Mucosa of stomach (tissue), 1 donor: Measurements from ENCODE around the gene MROH2A.
"Not testable (repeated sequence)": the region's sequence is repeated elsewhere in the genome, so short reads cannot be mapped to it uniquely, and the experiment has no call there.

ENCODE experiments used
- H3K27me3 ChIP-seq: one replicate; pipeline ENCODE4 v1.7.0; 2013; ENCODE audit warnings: mild to moderate bottlenecking, low read length; ENCODE audit not compliant: control insufficient read depth, insufficient read depth
- H3K36me3 ChIP-seq: one replicate; pipeline ENCODE4 v1.7.0; 2013; ENCODE audit warnings: low read length; ENCODE audit not compliant: control insufficient read depth, insufficient read depth
- H3K4me1 ChIP-seq: one replicate; pipeline ENCODE4 v1.7.0; 2013; ENCODE audit warnings: mild to moderate bottlenecking, low read length; ENCODE audit not compliant: control insufficient read depth, insufficient read depth
- H3K4me3 ChIP-seq: one replicate; pipeline ENCODE4 v1.7.0; 2013; ENCODE audit warnings: low read length
- H3K9ac ChIP-seq: one replicate; pipeline ENCODE4 v1.7.0; 2013; ENCODE audit warnings: mild to moderate bottlenecking, low read length, moderate library complexity
- H3K9me3 ChIP-seq: one replicate; pipeline ENCODE4 v1.7.0; 2013; ENCODE audit warnings: mild to moderate bottlenecking, low read length, moderate library complexity; ENCODE audit not compliant: control insufficient read depth
- donor health status: Pancreatic carcinoma.

Gene MROH2A, protein sequence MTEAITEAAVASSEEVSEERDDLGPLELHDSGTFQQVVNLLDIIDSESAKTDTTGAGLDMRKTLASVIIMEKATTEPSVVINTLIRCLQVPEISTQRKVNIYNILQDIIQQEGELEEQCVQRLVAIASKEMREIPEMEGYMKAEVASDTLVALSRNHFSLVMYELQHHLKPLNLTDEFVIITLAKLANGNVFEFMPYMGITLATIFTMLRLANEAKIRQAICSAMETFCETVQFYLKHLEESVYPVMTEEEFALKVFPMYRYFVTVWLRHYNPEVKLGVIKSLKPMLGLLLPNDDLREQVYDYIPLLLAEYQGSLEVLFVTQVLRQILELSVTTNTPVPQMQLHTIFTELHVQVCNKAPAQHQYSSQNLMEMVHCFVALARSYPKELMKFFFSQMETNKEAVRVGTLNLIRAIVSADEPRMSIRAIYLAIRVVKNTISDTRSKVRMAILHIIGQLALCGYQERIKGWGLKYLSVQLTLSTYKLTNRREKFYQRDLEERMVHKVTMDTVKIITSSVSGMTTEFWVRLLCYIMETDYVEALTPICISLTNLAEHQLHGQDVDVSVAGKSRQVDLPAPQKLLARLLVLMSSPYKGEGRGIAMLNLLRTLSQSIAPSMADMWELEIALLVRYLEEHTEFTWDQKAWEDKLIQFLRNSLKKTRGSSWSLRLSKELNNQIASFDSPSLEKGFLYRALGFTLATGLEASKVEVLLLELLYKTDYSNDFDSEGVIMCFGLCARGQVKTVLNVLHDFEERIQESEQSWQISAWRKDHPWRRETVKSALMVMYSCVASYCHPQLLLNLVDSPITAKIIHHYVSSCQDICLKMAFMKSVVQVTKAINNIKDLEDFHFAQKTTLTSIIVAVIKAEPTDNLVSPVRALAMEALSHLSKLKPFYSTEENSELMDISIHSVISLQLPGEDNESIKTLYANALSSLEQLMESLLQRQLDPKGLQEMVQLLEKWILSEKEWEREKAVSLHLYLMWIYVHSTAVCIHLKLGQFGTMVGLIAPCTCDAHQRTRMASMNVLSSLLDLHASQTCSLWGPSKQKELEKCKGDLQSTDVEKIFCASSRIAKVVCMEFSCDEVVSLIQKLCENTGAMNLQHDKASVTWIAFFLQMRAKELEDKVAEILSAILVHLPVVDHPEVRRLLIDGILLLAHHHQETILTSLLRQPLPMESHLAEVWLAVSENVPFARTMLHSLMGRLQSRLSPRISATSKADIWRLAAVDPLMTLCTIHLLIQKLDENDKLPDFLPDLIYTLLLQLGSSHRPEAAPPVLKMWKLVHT (N-terminal part only)

GRCh38 chr2:233778030-233778429 is at the start of gene MROH2A:
TSS of gene MROH2A (plus strand) at chr2:233778330. CDS start at chr2:233779359, 1,029 bp downstream.
- Histone ChIP-seq H3K4me1 (no peaks in the 10 kb centered on the region), H3K9me3 (no peaks in the 10 kb centered on the region), H3K27me3 (no peaks in the 10 kb centered on the region), H3K9ac (no peak within 1 kb of the TSS), H3K36me3 (no peaks in the 10 kb centered on the region), H3K4me3 (no peak within 1 kb of the TSS)

- no peaks in the 10 kb centered on the region for H3K36me3 ChIP-seq
- no peak within 1 kb of the TSS for H3K4me3 ChIP-seq
- no peaks in the 10 kb centered on the region for H3K9me3 ChIP-seq
- H3K4me1 ChIP-seq: peaks cover 13% of the 10 kb centered on the region
- no peaks in the 10 kb centered on the region for H3K27me3 ChIP-seq
- H3K9ac ChIP-seq: no peak within 1 kb of the TSS
Observed at GRCh38 chr2:233728723-233729301, 49.3 kb upstream of the MROH2A start, which contains the start of gene UGT1A3. TSS of gene UGT1A3 (plus strand) at chr2:233729042. CDS start at chr2:233729127, 85 bp downstream.

DNA sequence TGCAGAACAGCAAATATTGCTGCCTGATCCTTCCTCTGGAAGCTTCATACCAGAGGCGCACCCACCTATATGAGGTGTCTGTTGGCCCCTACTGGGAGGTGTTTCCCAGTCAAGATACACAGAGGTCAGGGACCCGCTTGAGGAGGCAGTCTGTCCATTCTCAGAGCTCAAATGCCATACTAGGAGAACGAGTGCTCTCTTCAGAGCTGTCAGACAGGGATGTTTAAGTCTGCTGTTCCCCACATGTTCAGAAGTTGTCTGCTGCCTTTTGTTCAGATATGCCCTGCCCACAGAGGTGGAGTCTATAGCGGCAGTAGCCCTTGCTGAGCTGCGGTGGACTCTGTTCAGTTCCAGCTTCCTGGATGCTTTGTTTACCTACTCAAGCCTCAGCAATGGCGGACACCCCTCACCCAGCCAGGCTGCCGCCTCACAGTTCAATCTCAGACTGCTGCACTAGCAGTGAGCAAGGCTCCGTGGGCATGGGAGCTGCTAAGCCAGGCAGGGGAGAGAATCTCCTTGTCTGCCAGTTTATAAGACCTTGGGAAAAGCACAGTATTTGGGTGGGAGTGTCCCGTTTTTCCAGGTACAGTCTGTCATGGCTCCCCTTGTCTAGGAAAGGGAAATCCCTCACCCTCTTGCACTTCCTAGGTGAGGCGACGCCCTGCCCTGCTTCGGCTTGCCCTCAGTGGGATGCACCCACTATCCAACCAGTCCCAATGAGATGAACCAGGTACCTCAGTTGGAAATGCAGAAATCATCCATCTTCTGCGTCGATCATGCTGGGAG is 41.1 kb upstream of the MROH2A start:
- not testable (repeated sequence) for H3K9ac ChIP-seq, H3K4me3 ChIP-seq, H3K27me3 ChIP-seq, H3K36me3 ChIP-seq, H3K9me3 ChIP-seq, H3K4me1 ChIP-seq

DNA sequence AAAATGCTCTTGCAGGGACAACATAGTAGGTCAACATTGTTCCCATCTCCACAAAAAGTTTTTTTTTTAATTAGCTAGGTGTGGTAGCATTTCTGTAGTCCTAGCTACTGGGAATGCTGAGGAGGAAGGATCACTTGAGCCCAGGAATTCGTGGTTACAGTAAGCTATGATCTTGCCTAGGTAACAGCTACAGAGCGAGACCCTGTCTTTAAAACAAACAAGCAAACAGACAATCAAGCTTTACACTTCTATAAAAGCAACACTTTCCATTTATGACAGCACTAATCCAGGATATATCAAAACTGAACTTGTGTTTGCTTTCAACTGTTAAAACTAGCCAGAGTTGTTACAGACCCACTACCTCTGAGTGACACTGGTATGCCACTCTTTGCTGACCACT is 37.3 kb upstream of the MROH2A start:
- Histone ChIP-seq H3K4me3 (no peak overlapping the region), H3K36me3 (no peaks in the 10 kb centered on the region), H3K27me3 (no peaks in the 10 kb centered on the region), H3K4me1 (peaks cover 7% of the 10 kb centered on the region), H3K9me3 (no peaks in the 10 kb centered on the region), H3K9ac (no peak overlapping the region)

- Histone ChIP-seq H3K27me3 (no peaks in the 10 kb centered on the region), H3K4me1 (peaks cover 7% of the 10 kb centered on the region)
Observed at GRCh38 chr2:233743464-233744259, 34.5 kb upstream of the MROH2A start.

DNA sequence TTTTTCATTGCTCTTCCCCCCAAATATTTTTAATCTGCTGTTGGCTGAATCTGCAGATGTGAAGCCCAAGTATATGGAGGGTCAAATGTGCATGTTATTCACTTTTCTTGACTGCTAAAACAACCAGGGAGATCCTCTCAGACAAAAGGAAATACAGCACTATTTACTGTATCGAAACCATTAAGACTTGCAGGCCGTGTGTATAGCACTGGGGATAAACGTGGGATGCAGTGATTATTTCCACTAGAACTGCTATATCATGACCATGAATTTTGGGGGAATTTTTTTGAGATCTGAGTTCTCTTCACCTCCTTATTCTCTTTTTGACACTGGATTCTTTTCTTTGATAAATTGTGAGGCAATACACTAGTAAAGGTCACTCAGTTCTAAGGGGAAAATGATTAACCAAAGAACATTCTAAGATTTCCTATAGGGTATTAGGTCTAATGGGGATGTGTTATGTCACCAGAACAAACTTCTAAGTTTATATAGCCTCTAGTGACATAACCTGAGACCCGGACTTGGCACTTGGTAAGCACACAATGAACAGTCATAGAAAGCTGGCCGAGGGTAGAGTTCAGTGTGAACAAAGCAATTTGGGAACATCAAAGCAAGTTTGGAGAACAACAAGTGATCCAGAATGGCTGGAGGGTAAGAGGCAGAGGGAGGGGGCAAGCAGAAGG is 32.9 kb upstream of the MROH2A start:
- Histone ChIP-seq H3K27me3 (no peaks in the 10 kb centered on the region), H3K9ac (no peak overlapping the region), H3K36me3 (no peaks in the 10 kb centered on the region), H3K9me3 (no peaks in the 10 kb centered on the region), H3K4me1 (no peaks in the 10 kb centered on the region), H3K4me3 (no peak overlapping the region)

More at GRCh38 chr2:233743464-233744259, 34.5 kb upstream of the MROH2A start:
- Histone ChIP-seq H3K9ac (no peak overlapping the region), H3K9me3 (no peaks in the 10 kb centered on the region), H3K4me3 (no peak overlapping the region), H3K36me3 (no peaks in the 10 kb centered on the region)

- H3K9me3 ChIP-seq, H3K27me3 ChIP-seq, H3K36me3 ChIP-seq, H3K9ac ChIP-seq, H3K4me1 ChIP-seq, H3K4me3 ChIP-seq: not testable (repeated sequence)
Observed at GRCh38 chr2:233745838-233746237, 32.3 kb upstream of the MROH2A start.

DNA sequence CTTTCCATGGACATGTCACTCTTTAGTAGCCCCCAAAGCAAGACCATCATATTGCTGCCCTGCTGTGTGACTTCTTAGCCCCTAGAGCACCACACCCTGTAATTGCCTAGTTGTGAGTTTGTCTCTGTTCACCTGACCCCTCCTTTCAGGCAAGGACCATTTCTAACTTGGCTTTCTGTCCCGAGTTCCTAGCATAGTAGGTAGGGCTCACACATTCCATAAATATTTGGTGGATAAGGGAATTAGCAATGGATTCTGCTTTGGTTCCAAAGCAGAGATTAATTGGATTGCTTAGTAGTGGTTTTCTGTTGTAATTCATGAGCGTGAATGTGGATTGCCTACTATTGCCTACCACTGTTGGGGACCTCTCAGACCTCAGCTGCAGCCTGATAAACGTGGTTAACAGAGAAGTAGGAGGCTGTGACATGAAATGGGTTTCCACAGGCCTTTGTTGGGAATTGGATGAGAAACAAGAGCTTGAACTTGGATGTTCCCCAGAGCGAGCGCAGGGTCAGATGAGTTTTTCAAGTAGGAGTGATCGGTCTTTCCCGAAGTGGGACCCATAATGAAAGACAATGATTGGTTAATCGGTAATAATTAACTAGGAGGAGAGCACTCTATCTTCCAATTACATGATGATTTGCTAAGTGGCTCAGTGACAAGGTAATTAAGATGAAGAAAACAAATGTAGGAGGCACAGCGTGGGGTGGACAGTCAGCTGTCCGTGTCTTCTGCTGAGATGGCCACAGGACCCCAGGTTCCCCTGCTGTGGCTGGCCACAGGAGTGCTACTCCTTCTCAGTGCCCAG is 31.5 kb upstream of the MROH2A start:
- Histone ChIP-seq H3K9me3 (peaks cover 6% of the 10 kb centered on the region), H3K36me3 (no peaks in the 10 kb centered on the region), H3K27me3 (no peaks in the 10 kb centered on the region), H3K4me3 (no peak overlapping the region), H3K4me1 (no peaks in the 10 kb centered on the region), H3K9ac (no peak overlapping the region)

- no peak overlapping the region for H3K4me3 ChIP-seq
Observed at GRCh38 chr2:233747283-233747544, 30.9 kb upstream of the MROH2A start.

GRCh38 chr2:233750689-233751088 is 27.4 kb upstream of the MROH2A start:
- H3K9ac ChIP-seq, H3K27me3 ChIP-seq, H3K36me3 ChIP-seq, H3K9me3 ChIP-seq, H3K4me1 ChIP-seq, H3K4me3 ChIP-seq: not testable (repeated sequence)

More at GRCh38 chr2:233747283-233747544, 30.9 kb upstream of the MROH2A start:
- no peaks in the 10 kb centered on the region for H3K4me1 ChIP-seq
- no peaks in the 10 kb centered on the region for H3K27me3 ChIP-seq
- no peak overlapping the region for H3K9ac ChIP-seq
- peaks cover 6% of the 10 kb centered on the region for H3K9me3 ChIP-seq
- no peaks in the 10 kb centered on the region for H3K36me3 ChIP-seq
